Measurements from ENCODE around the gene SPARC.
"Not testable (repeated sequence)": the region's sequence is repeated elsewhere in the genome, so short reads cannot be mapped to it uniquely, and the experiment has no call there.

SPARC gene

GRCh38 chr5:151718646-151719045, 31.9 kb upstream of the SPARC start:
- DNase-seq (ENCODE audit: low read depth in 1 of 2, low spot score in 1 of 2): no peak
- no peak for TF ChIP-seq JUND (IDR thresholded peaks at IDR 0.05; ENCODE audit: low read depth)
- in situ Hi-C loops (cut with HindIII; ENCODE audit: low pct_unique_long_range_greater_than_20kb, low sequenced_read_pairs): no loop called here

GRCh38 chr5:151718153-151718552, 31.4 kb upstream of the SPARC start:
- no peak for DNase-seq (ENCODE audit: low read depth in 1 of 2, low spot score in 1 of 2)
- no peak for TF ChIP-seq JUND (IDR thresholded peaks at IDR 0.05; ENCODE audit: low read depth)
- in situ Hi-C loops (cut with HindIII; ENCODE audit: low pct_unique_long_range_greater_than_20kb, low sequenced_read_pairs): no loop called here

DNA sequence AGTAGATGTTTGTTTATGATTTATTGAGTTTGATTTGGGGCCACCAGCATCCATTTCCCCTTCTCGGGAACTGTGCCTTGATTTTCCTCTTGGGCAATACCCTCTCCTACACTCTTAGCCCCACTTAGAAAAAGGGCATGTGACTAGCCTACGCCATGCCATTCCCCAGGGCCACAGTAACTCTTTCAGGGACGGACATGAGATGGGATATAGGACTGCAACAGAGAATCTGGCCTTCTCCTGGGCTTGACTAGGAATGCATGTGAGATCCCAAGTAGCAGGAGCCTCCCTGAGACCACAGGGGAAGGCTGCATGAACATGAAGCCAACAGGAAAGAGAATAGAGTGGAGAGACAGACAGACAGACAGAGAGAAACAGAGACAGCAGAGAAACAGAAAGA, 30.7 kb upstream of the SPARC start:
- no peak for TF ChIP-seq JUND (IDR thresholded peaks at IDR 0.05; ENCODE audit: low read depth)
- DNase-seq (ENCODE audit: low read depth in 1 of 2, low spot score in 1 of 2): no peak
- in situ Hi-C loops (cut with HindIII; ENCODE audit: low pct_unique_long_range_greater_than_20kb, low sequenced_read_pairs): no loop called here

GRCh38 chr5:151709109-151709735, 22.5 kb upstream of the SPARC start:
- peak in 1 of 2 experiments; percentile 46 for DNase-seq (ENCODE audit: low read depth in 1 of 2, low spot score in 1 of 2)
- TF ChIP-seq JUND (IDR thresholded peaks at IDR 0.05; ENCODE audit: low read depth): no peak
- in situ Hi-C loops (cut with HindIII; ENCODE audit: low pct_unique_long_range_greater_than_20kb, low sequenced_read_pairs): no loop called here

- in situ Hi-C loops (cut with HindIII; ENCODE audit: low pct_unique_long_range_greater_than_20kb, low sequenced_read_pairs): no loop called here
- TF ChIP-seq JUND (IDR thresholded peaks at IDR 0.05; ENCODE audit: low read depth): no peak
- peak in 1 of 2 experiments; percentile 70 for DNase-seq (ENCODE audit: low read depth in 1 of 2, low spot score in 1 of 2)
Observed at GRCh38 chr5:151708126-151708525, 21.4 kb upstream of the SPARC start.

- in situ Hi-C loops (cut with HindIII; ENCODE audit: low pct_unique_long_range_greater_than_20kb, low sequenced_read_pairs): no loop called here
- no peak for TF ChIP-seq JUND (IDR thresholded peaks at IDR 0.05; ENCODE audit: low read depth)
- DNase-seq (ENCODE audit: low read depth in 1 of 2, low spot score in 1 of 2): no peak
Observed at GRCh38 chr5:151707567-151707966, 20.9 kb upstream of the SPARC start.

DNA sequence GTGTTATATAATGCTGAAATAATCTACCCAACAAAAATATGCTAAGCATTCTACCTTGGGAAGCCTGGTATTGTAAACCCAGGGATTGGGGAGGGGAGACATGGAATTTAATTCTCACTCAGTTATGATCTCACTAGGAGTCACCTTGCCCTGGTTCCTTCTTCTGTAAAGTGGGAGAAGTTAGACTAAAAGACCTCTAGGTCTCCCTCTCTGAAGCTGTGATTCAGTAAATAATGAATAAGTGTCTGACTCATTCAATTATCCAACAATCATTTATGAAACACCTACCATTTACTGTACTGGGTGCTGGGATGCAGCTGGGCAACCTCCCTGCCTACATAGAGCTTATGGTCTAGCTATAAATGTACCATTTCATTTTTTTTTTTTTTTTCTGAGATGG, 20.2 kb upstream of the SPARC start:
- no peak for DNase-seq (ENCODE audit: low read depth in 1 of 2, low spot score in 1 of 2)
- no peak for TF ChIP-seq JUND (IDR thresholded peaks at IDR 0.05; ENCODE audit: low read depth)
- in situ Hi-C loops (cut with HindIII; ENCODE audit: low pct_unique_long_range_greater_than_20kb, low sequenced_read_pairs): no loop called here

GRCh38 chr5:151703780-151704179, 17.1 kb upstream of the SPARC start:
- in situ Hi-C loops (cut with HindIII; ENCODE audit: low pct_unique_long_range_greater_than_20kb, low sequenced_read_pairs): no loop called here
- DNase-seq (ENCODE audit: low read depth in 1 of 2, low spot score in 1 of 2): no peak
- no peak for TF ChIP-seq JUND (IDR thresholded peaks at IDR 0.05; ENCODE audit: low read depth)

DNA sequence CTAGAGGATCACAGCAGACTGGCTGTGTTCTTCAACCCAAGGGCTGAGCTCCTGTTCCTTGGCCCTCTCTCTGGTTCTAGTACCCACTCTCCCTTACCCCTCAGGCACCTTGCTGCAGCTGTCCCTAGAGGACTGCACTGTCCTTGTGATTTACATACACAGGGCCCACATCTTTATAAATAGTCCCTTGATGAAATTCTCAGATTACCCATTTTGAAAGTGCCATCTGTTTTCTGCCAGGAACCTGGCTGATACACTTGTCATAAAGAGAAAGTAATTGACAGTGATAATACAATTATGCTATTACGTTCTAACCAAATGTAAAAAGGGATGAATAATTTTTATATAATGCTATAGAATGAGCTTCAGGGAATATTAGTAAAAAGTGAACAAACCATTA, 16.5 kb upstream of the SPARC start:
- in situ Hi-C loops (cut with HindIII; ENCODE audit: low pct_unique_long_range_greater_than_20kb, low sequenced_read_pairs): no loop called here
- no peak for TF ChIP-seq JUND (IDR thresholded peaks at IDR 0.05; ENCODE audit: low read depth)
- no peak for DNase-seq (ENCODE audit: low read depth in 1 of 2, low spot score in 1 of 2)

DNA sequence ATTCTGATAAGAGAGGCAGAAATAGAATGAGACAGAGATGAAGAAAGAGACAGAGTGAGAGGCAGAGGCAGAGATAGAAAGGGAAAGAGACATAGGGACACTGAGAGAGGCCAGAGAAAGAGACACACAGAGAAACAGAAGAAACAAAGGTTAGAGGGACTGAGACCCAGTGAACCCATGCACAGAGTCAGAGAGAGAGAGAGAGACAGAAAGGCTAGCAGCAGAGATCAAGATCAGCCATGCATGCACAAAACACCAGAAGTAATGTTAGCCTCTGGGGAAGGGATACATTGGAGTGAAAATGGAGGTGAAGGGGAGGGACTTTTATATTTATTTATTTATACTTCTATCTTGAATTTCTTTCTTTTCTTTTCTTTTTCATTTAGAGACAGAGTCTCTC, 14.1 kb upstream of the SPARC start:
- in situ Hi-C loops (cut with HindIII; ENCODE audit: low pct_unique_long_range_greater_than_20kb, low sequenced_read_pairs): no loop called here
- TF ChIP-seq JUND (IDR thresholded peaks at IDR 0.05; ENCODE audit: low read depth): no peak
- no peak for DNase-seq (ENCODE audit: low read depth in 1 of 2, low spot score in 1 of 2)

DNA sequence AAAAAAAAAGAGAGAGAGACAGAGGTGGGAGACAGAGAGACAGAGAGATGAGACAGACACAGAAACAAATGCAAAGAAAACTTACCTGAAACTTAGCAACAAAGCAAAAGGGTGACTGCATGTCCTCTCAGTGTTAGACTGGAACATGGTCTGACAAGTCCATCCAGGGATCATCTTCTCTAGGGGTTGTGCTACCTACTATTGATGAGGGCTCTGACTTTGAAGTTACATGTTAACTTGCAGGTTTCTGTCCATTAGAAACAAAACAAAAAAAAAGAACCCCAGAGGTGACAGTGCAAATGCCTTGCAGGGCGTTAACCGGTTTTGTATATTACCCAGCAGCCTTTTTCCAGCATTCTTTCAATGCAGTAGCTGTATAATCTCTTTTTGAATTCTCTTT, 13.6 kb upstream of the SPARC start:
- no peak for TF ChIP-seq JUND (IDR thresholded peaks at IDR 0.05; ENCODE audit: low read depth)
- DNase-seq (ENCODE audit: low read depth in 1 of 2, low spot score in 1 of 2): no peak
- in situ Hi-C loops (cut with HindIII; ENCODE audit: low pct_unique_long_range_greater_than_20kb, low sequenced_read_pairs): no loop called here

GRCh38 chr5:151699071-151699901, 12.6 kb upstream of the SPARC start:
- DNase-seq (ENCODE audit: low read depth in 1 of 2, low spot score in 1 of 2): no peak
- TF ChIP-seq JUND (IDR thresholded peaks at IDR 0.05; ENCODE audit: low read depth): no peak
- in situ Hi-C loops (cut with HindIII; ENCODE audit: low pct_unique_long_range_greater_than_20kb, low sequenced_read_pairs): no loop called here

- in situ Hi-C loops (cut with HindIII; ENCODE audit: low pct_unique_long_range_greater_than_20kb, low sequenced_read_pairs); DNase-seq (ENCODE audit: low read depth in 1 of 2, low spot score in 1 of 2): not testable (repeated sequence)
Observed at GRCh38 chr5:151698081-151698480, 11.4 kb upstream of the SPARC start.

Data from T47D (cell line).